Hepatocyte (in vitro differentiated cells): ENCODE results near the gene ZNF446.

Experiments
- CTCF ChIP-seq: fragments of 200-600 bp; sonication (generic); IDR thresholded peaks from 2 replicates; pipeline ENCODE4 v1.5.1; 2016; ENCODE audit warnings: antibody characterized with exemption, mild to moderate bottlenecking; ENCODE audit not compliant: poor library complexity
- EZH2 ChIP-seq: fragments of 200-600 bp; sonication (generic); IDR thresholded peaks from 2 replicates; pipeline ENCODE4 v1.6.1; 2016; ENCODE audit warnings: antibody characterized with exemption, mild to moderate bottlenecking, borderline replicate concordance

- TF ChIP-seq CTCF (no peak), EZH2 (no peak)
Measured at GRCh38 chr19:58491393-58491792, 15.2 kb downstream of the ZNF446 start.
